ENCODE results near the gene CTIF.

- TF ChIP-seq POLR2A (IDR thresholded peaks at IDR 0.05) (no peak), POLR2AphosphoS5 (IDR thresholded peaks at IDR 0.05) (no peak), CTCF (IDR thresholded peaks at IDR 0.05) (no peak)
Measured at GRCh38 chr18:48813321-48813720, 274.5 kb downstream of the CTIF start.
